AG10803 (cell line): Measurements from ENCODE around the gene RAB4A.

ENCODE experiments used
- DNase-seq: peaks from one replicate; pipeline ENCODE4 v3.0.0; 2010; ENCODE audit warnings: low read depth
- H3K4me3 ChIP-seq: 2 replicates; pipeline ENCODE4 v1.5.1; 2011; ENCODE audit warnings: mild to moderate bottlenecking, low read length, control low read depth
- CTCF ChIP-seq: conservative IDR thresholded peaks from 2 replicates; pipeline ENCODE4 v1.5.1; 2011; ENCODE audit warnings: mild to moderate bottlenecking, low read length, control low read depth, inconsistent platforms

RAB4A gene

GRCh38 chr1:229253151-229253974 lies 17.5 kb upstream of the RAB4A start:
- peak; percentile 34 for DNase-seq

GRCh38 chr1:229254910-229255541 lies 15.9 kb upstream of the RAB4A start:
- peak; percentile 38 for TF ChIP-seq CTCF
- peak; percentile 17 for DNase-seq
- H3K4me3 ChIP-seq: no peak overlapping the region

More at GRCh38 chr1:229253151-229253974, 17.5 kb upstream of the RAB4A start:
- H3K4me3 ChIP-seq: no peak overlapping the region
- no peak for TF ChIP-seq CTCF

- no peak overlapping the region for H3K4me3 ChIP-seq
- DNase-seq: peak; percentile 66
- TF ChIP-seq CTCF: peak; percentile 80
Observed at GRCh38 chr1:229258031-229258756, 12.7 kb upstream of the RAB4A start.

- no peak overlapping the region for H3K4me3 ChIP-seq
- no peak for TF ChIP-seq CTCF
- peak; percentile 14 for DNase-seq
Observed at GRCh38 chr1:229258757-229259060, 12.2 kb upstream of the RAB4A start.

GRCh38 chr1:229260297-229260696 lies 10.6 kb upstream of the RAB4A start:
- no peak for DNase-seq
- no peak overlapping the region for H3K4me3 ChIP-seq
- no peak for TF ChIP-seq CTCF

GRCh38 chr1:229262239-229262638 lies 8.7 kb upstream of the RAB4A start:
- no peak overlapping the region for H3K4me3 ChIP-seq
- TF ChIP-seq CTCF: no peak
- no peak for DNase-seq

- no peak overlapping the region for H3K4me3 ChIP-seq
- TF ChIP-seq CTCF: no peak
- DNase-seq: no peak
Observed at GRCh38 chr1:229263254-229263653, 7.7 kb upstream of the RAB4A start.
